GM12878 (cell line): ENCODE measurements around the gene ERMARD. TPM values are rescaled to one million over a fixed set of nuclear protein-coding genes. Genes with fewer than 3 reads are reported as not detected.
A peak's percentile ranks its signal among the peaks of the same experiment; 100 is the strongest.

ENCODE experiments used
- CHD1 ChIP-seq: IDR thresholded peaks from 2 replicates; pipeline ENCODE4 v1.6.1; 2012; ENCODE audit warnings: low read depth, low read length, improper control_type of control experiment
- E4F1 ChIP-seq: fragments of 450-650 bp; IDR thresholded peaks from 2 replicates; pipeline ENCODE4 v1.6.1; 2018; ENCODE audit warnings: borderline replicate concordance, mild to moderate bottlenecking; ENCODE audit not compliant: partially characterized antibody
- GABPA ChIP-seq: IDR thresholded peaks from 2 replicates; pipeline ENCODE4 v1.6.1; 2014; ENCODE audit warnings: antibody characterized with exemption, low read depth, mild to moderate bottlenecking, inconsistent platforms
- HDGF ChIP-seq: fragments of 450-650 bp; IDR thresholded peaks from 2 replicates; pipeline ENCODE4 v1.6.1; 2016; ENCODE audit warnings: antibody characterized with exemption
- JUNB ChIP-seq: IDR thresholded peaks from 2 replicates; pipeline ENCODE4 v1.6.1; 2016; ENCODE audit warnings: antibody characterized with exemption, mild to moderate bottlenecking
- MTA3 ChIP-seq: IDR thresholded peaks from 2 replicates; pipeline ENCODE4 v1.6.1; 2012; ENCODE audit warnings: low read length, inconsistent platforms, borderline replicate concordance
- RB1 ChIP-seq: fragments of 450-650 bp; formaldehyde crosslinking; IDR thresholded peaks from 2 replicates; pipeline ENCODE4 v1.6.1; 2017; ENCODE audit warnings: mild to moderate bottlenecking, borderline replicate concordance
- RFX5 ChIP-seq: IDR thresholded peaks from 2 replicates; pipeline ENCODE4 v1.6.1; 2011; ENCODE audit warnings: low read depth, low read length, improper control_type of control experiment
- SMAD5 ChIP-seq: IDR thresholded peaks from 2 replicates; pipeline ENCODE4 v1.6.1; 2016; ENCODE audit warnings: antibody characterized with exemption, low read depth
- STAT1 ChIP-seq: fragments of 450-650 bp; conservative IDR thresholded peaks from 2 replicates; pipeline ENCODE4 v1.6.1; 2014; ENCODE audit warnings: antibody characterized with exemption, mild to moderate bottlenecking
- TAF1 ChIP-seq: IDR thresholded peaks from 2 replicates; pipeline ENCODE4 v1.6.1; 2011; ENCODE audit warnings: mild to moderate bottlenecking, low read depth, low read length, borderline replicate concordance
- TCF7 ChIP-seq: IDR thresholded peaks from 2 replicates; pipeline ENCODE4 v1.6.1; 2014; ENCODE audit warnings: antibody characterized with exemption, borderline replicate concordance
- WRNIP1 ChIP-seq: IDR thresholded peaks from 2 replicates; pipeline ENCODE4 v1.6.1; 2011; ENCODE audit warnings: low read depth, low read length, improper control_type of control experiment, borderline replicate concordance
- ZBTB4 ChIP-seq: fragments of 450-650 bp; formaldehyde crosslinking; IDR thresholded peaks from 2 replicates; pipeline ENCODE4 v1.4.0; 2022; ENCODE audit warnings: mild to moderate bottlenecking, moderate library complexity
- ZNF622 ChIP-seq: fragments of 450-650 bp; IDR thresholded peaks from 2 replicates; pipeline ENCODE4 v1.6.1; 2017; ENCODE audit warnings: mild to moderate bottlenecking, inconsistent platforms
- polyA plus RNA-seq, 11 experiments: library from polyadenylated mRNA; depleted of rRNA in 4 of 11; unstranded in 6 of 11; stranded (reverse) in 5 of 11; fragments of >200 nt; fragmentation: Nextera tagmentation in 4 of 11; fragmentation: Illumina TruSeq in 1 of 11; extraction: Ambion mirVana in 4 of 11; extraction: Trizol in 1 of 11; gene quantifications; 1 replicate in 1 of 11; 2 replicates in 10 of 11; pipeline versions ENCODE4 v1.2.1 to v1.2.3, GENCODE V29; 2011 to 2016; ENCODE audit warnings: inconsistent platforms in 2 of 11, missing spikeins in 2 of 11, low read depth in 1 of 11
- total RNA-seq, 4 experiments: library from RNA; depleted of rRNA in 3 of 4; stranded (reverse); fragments of >200 nt in 3 of 4; fragmentation: Illumina TruSeq in 1 of 4; extraction: Trizol in 1 of 4; gene quantifications; 2 replicates each; pipeline versions ENCODE4 v1.2.1 to v1.2.3, GENCODE V29; 2013 to 2021
- TF ChIP-seq, protein P1 (sequence below): IDR thresholded peaks from 2 replicates; pipeline ENCODE4 v1.6.1; 2012; ENCODE audit warnings: mild to moderate bottlenecking, low read depth, low read length
- TF ChIP-seq, protein P2 (sequence below): IDR thresholded peaks from 2 replicates; pipeline ENCODE4 v1.6.1; 2012; ENCODE audit warnings: low read depth, low read length, improper control_type of control experiment
- TF ChIP-seq, protein P3 (sequence below): IDR thresholded peaks from 2 replicates; pipeline ENCODE4 v1.6.1; 2012; ENCODE audit warnings: low read depth, low read length, improper control_type of control experiment

Gene ERMARD
- total and polyA plus RNA-seq, 10 of the 15 experiments (the other 5 are each of a cell fraction or from before 2014, with no cell fraction given): 24.4 to 63.3 (median 34.1) TPM

- TF ChIP-seq E4F1 (peak; percentile 71), SMAD5 (peak; percentile 90), RB1 (0 out of 2 replicates have a peak, but pooled peaks have one; percentile 88), GABPA (peak; percentile 84), TAF1 (peak; percentile 91), ZBTB4 (CRISPR knock-in tag) (no peak), STAT1 (peak; percentile 67; the same call in 1 of the 2 replicates), HDGF (peak; percentile 85; the same call in 1 of the 2 replicates), CHD1 (no peak), ZNF622 (no peak), MTA3 (no peak), JUNB (no peak), WRNIP1 (no peak), TCF7 (no peak), RFX5 (no peak)
- TF ChIP-seq, protein P1, sequence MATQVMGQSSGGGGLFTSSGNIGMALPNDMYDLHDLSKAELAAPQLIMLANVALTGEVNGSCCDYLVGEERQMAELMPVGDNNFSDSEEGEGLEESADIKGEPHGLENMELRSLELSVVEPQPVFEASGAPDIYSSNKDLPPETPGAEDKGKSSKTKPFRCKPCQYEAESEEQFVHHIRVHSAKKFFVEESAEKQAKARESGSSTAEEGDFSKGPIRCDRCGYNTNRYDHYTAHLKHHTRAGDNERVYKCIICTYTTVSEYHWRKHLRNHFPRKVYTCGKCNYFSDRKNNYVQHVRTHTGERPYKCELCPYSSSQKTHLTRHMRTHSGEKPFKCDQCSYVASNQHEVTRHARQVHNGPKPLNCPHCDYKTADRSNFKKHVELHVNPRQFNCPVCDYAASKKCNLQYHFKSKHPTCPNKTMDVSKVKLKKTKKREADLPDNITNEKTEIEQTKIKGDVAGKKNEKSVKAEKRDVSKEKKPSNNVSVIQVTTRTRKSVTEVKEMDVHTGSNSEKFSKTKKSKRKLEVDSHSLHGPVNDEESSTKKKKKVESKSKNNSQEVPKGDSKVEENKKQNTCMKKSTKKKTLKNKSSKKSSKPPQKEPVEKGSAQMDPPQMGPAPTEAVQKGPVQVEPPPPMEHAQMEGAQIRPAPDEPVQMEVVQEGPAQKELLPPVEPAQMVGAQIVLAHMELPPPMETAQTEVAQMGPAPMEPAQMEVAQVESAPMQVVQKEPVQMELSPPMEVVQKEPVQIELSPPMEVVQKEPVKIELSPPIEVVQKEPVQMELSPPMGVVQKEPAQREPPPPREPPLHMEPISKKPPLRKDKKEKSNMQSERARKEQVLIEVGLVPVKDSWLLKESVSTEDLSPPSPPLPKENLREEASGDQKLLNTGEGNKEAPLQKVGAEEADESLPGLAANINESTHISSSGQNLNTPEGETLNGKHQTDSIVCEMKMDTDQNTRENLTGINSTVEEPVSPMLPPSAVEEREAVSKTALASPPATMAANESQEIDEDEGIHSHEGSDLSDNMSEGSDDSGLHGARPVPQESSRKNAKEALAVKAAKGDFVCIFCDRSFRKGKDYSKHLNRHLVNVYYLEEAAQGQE: no peak
- TF ChIP-seq, protein P2, sequence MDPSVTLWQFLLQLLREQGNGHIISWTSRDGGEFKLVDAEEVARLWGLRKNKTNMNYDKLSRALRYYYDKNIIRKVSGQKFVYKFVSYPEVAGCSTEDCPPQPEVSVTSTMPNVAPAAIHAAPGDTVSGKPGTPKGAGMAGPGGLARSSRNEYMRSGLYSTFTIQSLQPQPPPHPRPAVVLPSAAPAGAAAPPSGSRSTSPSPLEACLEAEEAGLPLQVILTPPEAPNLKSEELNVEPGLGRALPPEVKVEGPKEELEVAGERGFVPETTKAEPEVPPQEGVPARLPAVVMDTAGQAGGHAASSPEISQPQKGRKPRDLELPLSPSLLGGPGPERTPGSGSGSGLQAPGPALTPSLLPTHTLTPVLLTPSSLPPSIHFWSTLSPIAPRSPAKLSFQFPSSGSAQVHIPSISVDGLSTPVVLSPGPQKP: peak; percentile 99
- TF ChIP-seq, protein P3, sequence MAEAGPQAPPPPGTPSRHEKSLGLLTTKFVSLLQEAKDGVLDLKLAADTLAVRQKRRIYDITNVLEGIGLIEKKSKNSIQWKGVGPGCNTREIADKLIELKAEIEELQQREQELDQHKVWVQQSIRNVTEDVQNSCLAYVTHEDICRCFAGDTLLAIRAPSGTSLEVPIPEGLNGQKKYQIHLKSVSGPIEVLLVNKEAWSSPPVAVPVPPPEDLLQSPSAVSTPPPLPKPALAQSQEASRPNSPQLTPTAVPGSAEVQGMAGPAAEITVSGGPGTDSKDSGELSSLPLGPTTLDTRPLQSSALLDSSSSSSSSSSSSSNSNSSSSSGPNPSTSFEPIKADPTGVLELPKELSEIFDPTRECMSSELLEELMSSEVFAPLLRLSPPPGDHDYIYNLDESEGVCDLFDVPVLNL: peak; percentile 35; the same call in 1 of the 2 replicates
Measured at GRCh38 chr6:169751242-169752073, at the start of gene ERMARD, which contains the start of gene DYNLT2 (continued).
